Cardiac fibroblast (primary cell): ENCODE data around the gene GRM1.
"Not testable (repeated sequence)": the region's sequence is repeated elsewhere in the genome, so short reads cannot be mapped to it uniquely, and the experiment has no call there.

Experiments
- DNase-seq, 2 donors: peaks; one replicate each; pipeline versions ENCODE4 v3.0.0 to v3.0.0-alpha.2; 2010; ENCODE audit warnings: low read depth in 2 of 2
- H3K4me3 ChIP-seq, 2 donors: replicated peaks in 1 of 2; 1 replicate in 1 of 2; 2 replicates in 1 of 2; pipeline ENCODE4 v1.5.1; 2011; ENCODE audit warnings: low read depth in 2 of 2, low read length in 2 of 2, mild to moderate bottlenecking in 2 of 2, moderate library complexity in 1 of 2
- TF ChIP-seq, protein P1 (sequence below): IDR thresholded peaks from one replicate; pipeline ENCODE4 v1.5.1; 2011; ENCODE audit warnings: low read depth, mild to moderate bottlenecking, low read length, inconsistent platforms

The GRM1 gene

DNA sequence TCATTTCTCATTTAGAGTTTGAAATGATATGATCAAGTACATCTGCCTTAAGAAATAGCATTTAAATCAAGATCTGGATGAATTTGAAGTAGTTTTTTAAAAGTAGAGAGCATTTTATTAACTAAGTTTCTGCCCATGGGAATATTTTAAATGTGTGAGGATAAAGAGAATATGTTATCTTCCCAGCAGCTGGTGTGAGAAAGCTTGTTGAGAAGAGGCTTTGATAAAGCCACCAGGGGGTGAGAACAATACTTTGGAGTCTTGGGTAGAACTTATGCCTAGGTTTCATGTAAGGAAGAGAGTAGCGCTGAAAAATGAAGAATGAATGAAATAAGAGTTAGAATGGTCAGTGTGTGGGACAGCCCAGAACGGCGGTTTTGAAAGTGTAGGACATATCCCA is 190.2 kb downstream of the GRM1 start:
- H3K4me3 ChIP-seq, result no peak overlapping the region
- TF ChIP-seq, protein P1, sequence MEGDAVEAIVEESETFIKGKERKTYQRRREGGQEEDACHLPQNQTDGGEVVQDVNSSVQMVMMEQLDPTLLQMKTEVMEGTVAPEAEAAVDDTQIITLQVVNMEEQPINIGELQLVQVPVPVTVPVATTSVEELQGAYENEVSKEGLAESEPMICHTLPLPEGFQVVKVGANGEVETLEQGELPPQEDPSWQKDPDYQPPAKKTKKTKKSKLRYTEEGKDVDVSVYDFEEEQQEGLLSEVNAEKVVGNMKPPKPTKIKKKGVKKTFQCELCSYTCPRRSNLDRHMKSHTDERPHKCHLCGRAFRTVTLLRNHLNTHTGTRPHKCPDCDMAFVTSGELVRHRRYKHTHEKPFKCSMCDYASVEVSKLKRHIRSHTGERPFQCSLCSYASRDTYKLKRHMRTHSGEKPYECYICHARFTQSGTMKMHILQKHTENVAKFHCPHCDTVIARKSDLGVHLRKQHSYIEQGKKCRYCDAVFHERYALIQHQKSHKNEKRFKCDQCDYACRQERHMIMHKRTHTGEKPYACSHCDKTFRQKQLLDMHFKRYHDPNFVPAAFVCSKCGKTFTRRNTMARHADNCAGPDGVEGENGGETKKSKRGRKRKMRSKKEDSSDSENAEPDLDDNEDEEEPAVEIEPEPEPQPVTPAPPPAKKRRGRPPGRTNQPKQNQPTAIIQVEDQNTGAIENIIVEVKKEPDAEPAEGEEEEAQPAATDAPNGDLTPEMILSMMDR, result no peak
- DNase-seq, result no peak

DNA sequence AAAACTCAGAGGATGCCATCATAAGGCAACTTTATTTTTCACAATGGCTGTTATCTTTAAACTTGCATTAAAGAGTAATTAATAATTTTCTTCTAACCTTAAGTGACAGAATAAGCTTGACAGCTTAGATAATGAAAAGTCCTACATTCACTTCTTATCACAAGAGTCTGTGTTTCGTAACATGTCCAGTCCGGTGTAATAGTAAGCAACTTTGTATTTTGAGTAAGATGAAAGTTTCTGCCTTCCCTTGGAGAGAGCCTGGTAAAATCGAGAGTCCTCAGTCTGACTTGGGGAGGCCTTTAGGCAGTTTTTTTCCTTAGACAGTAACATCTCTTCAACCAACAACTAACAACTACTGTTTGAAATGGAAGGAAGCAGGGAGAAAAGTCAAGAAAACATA is 195.6 kb downstream of the GRM1 start:
- TF ChIP-seq, protein P1, result no peak
- H3K4me3 ChIP-seq, result no peak overlapping the region
- peak in 1 of 2 donors; percentile 7 for DNase-seq

DNA sequence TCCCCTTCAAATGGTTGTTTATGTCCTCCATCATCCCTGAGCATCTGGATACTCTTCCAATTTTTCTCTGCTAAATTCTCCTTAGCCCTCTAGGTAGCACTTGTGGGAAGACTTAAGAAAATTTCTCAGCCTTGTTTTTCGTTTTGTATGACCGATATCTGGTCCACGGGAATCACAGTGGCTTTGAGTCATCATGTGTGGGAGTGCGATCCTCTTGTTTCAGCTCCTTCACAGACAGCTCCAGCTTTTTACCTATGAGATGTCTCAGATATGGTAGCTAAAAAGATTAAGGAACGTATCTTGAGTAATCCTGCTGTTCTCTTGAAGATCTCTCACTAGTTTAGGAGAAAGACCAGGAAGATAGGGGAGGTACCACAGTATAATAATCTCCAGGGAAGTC is 196.1 kb downstream of the GRM1 start:
- DNase-seq, result peak in 1 of 2 donors; percentile 8
- no peak overlapping the region for H3K4me3 ChIP-seq
- TF ChIP-seq, protein P1, result no peak

DNA sequence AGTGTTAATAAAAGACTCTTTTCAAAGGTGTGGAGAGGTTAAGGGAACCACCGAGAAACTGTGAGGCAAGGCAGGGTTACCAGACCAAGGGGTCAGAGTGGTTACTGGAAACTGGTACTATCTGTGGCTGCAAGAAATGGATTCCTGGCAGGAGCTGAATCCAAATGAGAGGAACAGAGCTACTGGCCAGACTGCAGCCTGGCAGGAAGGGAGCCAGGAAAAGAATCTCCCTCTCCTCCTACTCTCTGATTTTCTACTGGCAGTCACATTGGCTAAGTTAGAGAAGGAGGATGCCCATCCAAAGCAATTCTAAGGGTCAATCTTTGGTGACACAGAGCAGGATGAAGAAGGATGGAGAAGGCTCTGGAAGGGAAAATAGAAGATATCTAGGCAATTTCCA is 211.5 kb downstream of the GRM1 start:
- no peak overlapping the region for H3K4me3 ChIP-seq
- no peak for DNase-seq
- TF ChIP-seq, protein P1, result no peak

DNA sequence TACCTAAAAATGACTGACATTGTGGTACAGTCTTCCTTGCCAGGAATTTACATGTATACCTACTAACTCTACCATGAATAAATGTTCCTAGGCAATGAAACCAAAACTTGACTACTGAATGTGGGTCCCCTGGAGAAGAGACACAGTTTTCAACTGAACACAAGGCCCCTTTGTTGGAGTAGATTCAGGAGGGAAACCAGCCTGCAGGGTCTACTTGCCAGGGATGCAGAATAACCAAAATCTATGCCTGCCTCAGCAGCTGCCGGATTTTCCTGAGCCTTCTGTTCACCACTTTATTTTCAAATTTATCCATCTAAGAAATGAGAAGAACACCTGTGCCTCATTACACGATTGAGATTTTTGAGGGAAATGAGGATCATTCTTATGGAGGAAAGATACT is 211.9 kb downstream of the GRM1 start:
- no peak for DNase-seq
- H3K4me3 ChIP-seq, result no peak overlapping the region
- TF ChIP-seq, protein P1, result no peak

DNA sequence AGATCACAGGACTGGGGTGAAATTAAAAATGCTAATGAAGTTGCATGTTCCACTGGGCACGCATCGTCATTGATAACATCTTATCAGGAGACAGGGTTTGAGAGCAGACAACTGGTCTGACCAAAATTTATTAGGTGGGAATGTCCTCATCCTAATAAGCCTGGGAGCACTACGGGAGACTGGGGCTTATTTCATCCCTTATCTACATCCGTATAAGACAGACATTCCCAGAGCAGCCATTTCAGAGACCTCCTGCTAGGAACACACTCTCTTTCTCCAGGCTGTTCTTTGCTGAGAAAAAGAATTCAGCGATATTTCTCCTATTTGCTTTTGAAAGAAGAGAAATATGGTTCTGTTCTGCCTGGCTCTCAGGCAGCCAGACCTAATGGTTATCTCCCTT is 214.8 kb downstream of the GRM1 start:
- DNase-seq, H3K4me3 ChIP-seq: not testable (repeated sequence)

DNA sequence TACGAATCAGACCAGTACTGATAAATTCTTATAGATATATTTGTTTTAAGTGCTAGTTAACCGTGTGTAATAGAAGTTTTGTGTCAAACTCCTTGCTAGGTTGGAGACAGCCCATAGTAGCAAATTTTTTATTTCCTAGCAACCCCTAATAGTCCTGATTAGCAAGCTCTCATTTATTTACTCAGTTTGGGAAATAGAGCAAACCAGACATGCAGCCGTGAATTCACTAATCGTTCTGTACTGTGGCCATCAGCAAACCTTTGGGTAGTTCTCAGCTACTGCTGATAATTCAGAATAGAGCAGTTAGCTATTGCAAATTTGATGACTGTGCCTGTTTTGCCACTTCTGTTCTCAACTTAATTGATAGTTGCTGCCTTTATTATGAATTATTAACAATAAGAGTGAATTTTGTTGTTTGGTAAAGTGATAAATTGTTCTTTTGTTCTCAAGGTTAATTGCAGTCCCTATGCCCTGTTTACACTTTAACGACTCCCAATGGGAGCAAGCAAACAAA is 215.8 kb downstream of the GRM1 start:
- no peak for DNase-seq
- H3K4me3 ChIP-seq, result no peak overlapping the region
- TF ChIP-seq, protein P1, result no peak
